SK-N-MC (cell line): ENCODE measurements around the gene TTC38.

ENCODE experiments used
- DNase-seq: peaks from one replicate; pipeline ENCODE4 v3.0.0-alpha.2; 2011; ENCODE audit warnings: low read depth, low spot score
- H3K27ac ChIP-seq: fragments of 200-600 bp; sonication (generic); 2 replicates; pipeline ENCODE4 v1.5.1; 2016; ENCODE audit warnings: mixed run types
- H3K36me3 ChIP-seq: fragments of 200-600 bp; sonication (generic); 2 replicates; pipeline ENCODE4 v1.6.1; 2017; ENCODE audit warnings: antibody characterized with exemption, low read length, mixed read lengths; ENCODE audit not compliant: insufficient read depth
- H3K4me3 ChIP-seq: fragments of 200-600 bp; sonication (generic); 2 replicates; pipeline ENCODE4 v1.5.1; 2016
- H3K9ac ChIP-seq: fragments of 200-600 bp; sonication (generic); 2 replicates; pipeline ENCODE4 v1.8.0; 2017; ENCODE audit warnings: mixed run types, mixed read lengths; ENCODE audit not compliant: insufficient read length
- H3K9me3 ChIP-seq: fragments of 200-600 bp; sonication (generic); 2 replicates; pipeline ENCODE4 v1.6.1; 2017; ENCODE audit warnings: low read depth, mild to moderate bottlenecking, antibody characterized with exemption, low read length, moderate library complexity, mixed read lengths
- EZH2 ChIP-seq: fragments of 200-600 bp; sonication (generic); IDR thresholded peaks from one replicate; pipeline ENCODE4 v1.6.1; 2017; ENCODE audit warnings: antibody characterized with exemption
- FOXP2 ChIP-seq: optimal IDR thresholded peaks from 2 replicates; pipeline ENCODE3; 2011; ENCODE audit warnings: mild to moderate bottlenecking, moderate library complexity; ENCODE audit not compliant: insufficient read depth; ENCODE audit errors: extremely low read length, control extremely low read depth
- POLR2AphosphoS5 ChIP-seq: IDR thresholded peaks from 2 replicates; pipeline ENCODE4 v1.6.1; 2012; ENCODE audit warnings: mild to moderate bottlenecking, low read depth, low read length, borderline replicate concordance

The TTC38 gene

DNA sequence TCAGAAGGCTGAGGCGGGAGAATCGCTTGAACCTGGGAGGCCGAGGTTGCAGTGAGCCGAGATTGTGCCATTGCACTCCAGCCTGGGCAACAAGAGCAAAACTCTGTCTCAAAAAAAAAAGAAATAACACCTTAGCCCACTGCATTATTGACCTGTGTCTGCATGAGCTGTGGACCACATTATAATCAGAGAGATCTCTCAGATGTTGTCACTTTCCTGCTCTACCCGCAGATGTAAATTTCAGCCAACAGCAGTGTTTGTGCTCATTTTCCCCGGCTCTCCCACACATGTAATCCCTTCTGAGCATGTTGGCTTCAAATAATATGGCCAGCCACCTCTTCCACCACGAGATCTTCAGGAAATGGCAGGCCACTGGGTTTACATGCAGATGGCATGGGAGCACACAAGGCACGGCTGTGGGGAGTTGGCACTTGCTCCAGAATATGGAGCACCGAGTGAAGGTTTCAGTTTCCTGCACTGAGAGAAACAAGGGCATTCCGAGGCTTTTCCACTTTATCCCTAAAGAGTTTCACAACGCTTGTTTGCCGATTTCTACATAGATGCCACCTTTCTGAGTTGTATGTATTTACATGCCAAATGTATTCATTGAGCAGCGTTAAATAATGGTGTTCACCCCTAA, 37.4 kb upstream of the TTC38 start:
- Histone ChIP-seq H3K9ac (no peak overlapping the region), H3K27ac (no peak overlapping the region), H3K4me3 (no peak overlapping the region), H3K9me3 (no peaks in the 10 kb centered on the region), H3K36me3 (no peaks in the 10 kb centered on the region)
- DNase-seq = no peak
- TF ChIP-seq EZH2 (no peak), FOXP2 (no peak), POLR2AphosphoS5 (no peak)

DNA sequence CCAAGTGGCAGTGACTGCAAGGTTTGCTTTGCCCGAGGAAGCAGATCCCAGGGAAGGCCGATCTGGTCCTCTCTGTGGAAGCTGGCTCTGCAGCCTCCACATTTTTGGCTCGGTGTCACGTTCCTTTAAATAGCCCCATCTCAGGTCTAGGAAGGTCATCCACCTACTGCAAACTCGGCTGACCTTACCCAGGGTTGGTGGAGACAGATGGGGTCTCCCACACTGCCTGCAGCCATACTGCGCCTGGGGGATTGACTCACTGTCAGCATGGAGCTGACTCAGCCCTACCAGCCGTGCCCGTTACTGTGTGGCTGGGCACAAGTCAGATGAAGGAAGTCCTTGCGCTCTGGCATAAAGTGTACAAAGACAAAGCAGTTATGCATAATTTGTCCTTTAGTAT, 34.6 kb upstream of the TTC38 start:
- Histone ChIP-seq H3K27ac (no peak overlapping the region), H3K4me3 (no peak overlapping the region), H3K9ac (peak overlapping the region; percentile 32), H3K9me3 (no peaks in the 10 kb centered on the region), H3K36me3 (no peaks in the 10 kb centered on the region)
- DNase-seq = no peak
- no peak for TF ChIP-seq FOXP2
- no peak for TF ChIP-seq EZH2
- no peak for TF ChIP-seq POLR2AphosphoS5

DNA sequence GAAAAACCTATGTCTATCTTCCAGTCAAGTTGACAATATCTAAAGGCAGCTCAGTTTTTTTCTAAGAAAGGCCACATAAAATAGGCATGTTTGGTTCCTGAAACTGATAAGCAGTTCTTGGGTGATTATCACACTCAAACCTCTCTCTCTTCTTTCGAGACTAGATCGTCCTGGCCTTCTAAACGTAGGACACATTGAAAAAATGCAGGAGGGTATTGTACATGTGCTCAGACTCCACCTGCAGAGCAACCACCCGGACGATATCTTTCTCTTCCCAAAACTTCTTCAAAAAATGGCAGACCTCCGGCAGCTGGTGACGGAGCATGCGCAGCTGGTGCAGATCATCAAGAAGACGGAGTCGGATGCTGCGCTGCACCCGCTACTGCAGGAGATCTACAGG, 32.8 kb upstream of the TTC38 start:
- TF ChIP-seq FOXP2 = no peak
- no peak for DNase-seq
- no peak overlapping the region for H3K27ac ChIP-seq
- H3K4me3 ChIP-seq = no peak overlapping the region
- H3K9me3 ChIP-seq = no peaks in the 10 kb centered on the region
- H3K9ac ChIP-seq = no peak overlapping the region
- H3K36me3 ChIP-seq = no peaks in the 10 kb centered on the region

DNA sequence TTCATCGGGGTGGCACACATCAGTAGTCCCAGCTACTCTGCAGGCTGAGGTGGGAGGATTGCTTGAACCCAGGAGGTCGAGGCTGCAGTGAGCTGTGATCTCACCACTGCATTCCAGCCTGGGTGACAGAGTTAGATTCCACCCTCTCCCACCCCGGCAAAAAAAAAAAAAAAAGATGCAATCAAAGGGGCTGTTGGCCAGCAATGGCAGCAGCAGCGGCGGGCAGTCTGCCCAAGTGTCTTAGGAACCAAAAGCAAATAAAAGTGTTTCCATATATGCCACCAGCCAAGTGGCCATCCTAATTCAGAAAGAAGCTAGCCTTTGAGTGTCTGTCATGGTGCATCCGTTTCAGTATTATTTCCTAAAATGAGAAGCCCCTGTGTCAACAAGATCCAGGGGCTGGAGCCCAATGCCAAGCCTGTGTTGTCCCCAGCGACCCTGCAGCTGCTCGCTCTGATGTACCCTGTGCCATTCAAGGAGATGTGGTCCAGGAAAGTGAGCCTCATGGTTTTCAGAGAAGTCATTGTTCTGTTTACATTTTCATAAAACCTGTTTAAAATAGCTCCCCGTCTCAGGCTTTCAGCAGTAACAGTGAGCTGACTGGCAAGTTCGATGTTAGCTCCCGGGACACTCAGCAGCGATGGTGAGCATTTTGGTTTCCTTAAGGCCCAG, 30.2 kb upstream of the TTC38 start:
- H3K36me3 ChIP-seq = no peaks in the 10 kb centered on the region
- H3K9me3 ChIP-seq = no peaks in the 10 kb centered on the region
- H3K4me3 ChIP-seq = no peak overlapping the region
- H3K9ac ChIP-seq = no peak overlapping the region
- H3K27ac ChIP-seq = no peak overlapping the region
- TF ChIP-seq EZH2 = no peak
- no peak for DNase-seq

DNA sequence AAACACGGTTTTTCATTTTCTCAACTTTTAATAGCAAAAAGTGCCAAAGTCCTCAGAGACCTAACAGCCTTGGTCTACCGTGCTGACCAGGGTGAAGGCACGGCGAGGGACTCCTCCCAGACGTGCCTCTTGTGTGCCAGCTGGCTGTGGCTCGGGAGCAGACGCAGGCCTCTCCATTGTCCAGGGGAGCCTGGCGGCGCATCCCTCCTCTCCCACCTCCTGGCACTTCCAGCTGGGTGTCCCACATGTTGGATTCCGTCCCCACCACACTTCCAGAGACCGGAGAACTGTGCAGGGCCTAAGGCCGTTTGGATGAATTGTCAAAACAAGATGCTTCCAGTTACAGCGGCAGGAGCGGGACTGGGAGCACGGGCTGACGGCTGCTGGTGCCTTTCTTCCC, 29.3 kb upstream of the TTC38 start:
- H3K9me3 ChIP-seq = no peaks in the 10 kb centered on the region
- H3K27ac ChIP-seq = no peak overlapping the region
- H3K4me3 ChIP-seq = no peak overlapping the region
- no peaks in the 10 kb centered on the region for H3K36me3 ChIP-seq
- H3K9ac ChIP-seq = no peak overlapping the region
- TF ChIP-seq POLR2AphosphoS5 = no peak
- TF ChIP-seq EZH2 = no peak
- no peak for TF ChIP-seq FOXP2
- no peak for DNase-seq

DNA sequence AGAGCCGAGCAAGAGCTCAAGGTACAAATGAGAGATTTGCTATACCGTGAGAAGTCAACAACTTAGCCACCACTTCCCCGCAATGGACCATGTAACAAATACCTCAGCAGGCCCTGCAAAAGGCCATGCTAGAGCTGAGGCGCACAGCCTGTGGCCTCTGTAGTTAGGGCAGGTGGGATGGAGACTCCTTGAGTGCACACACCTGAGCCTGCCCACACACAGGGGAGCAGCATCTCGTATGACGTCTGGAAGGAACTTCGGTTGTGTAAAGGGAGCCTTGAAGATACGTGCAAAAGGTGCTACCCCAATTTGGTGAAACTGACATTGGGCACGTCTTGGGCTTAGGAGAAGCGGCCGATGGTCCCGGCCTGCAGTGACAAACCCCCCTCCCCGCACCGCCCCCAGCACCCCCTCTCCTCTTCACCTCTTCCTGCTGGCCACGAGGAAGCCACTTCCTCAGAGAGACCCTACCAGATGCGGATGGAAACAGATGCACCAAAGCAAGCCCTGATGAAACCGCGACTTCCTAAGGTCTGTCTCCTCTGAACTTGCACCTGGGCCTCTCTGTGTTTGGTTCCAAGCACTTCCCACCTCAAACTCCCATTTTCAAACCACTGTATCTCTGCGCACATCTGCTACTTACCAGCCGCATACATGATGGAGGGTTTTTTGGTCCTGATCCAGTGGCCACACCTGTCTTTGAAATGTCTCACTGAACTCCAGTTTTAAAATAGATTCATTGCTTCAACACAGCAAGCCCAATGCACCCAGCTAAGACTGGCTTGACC, 28.4 kb upstream of the TTC38 start:
- H3K9ac ChIP-seq = no peak overlapping the region
- H3K4me3 ChIP-seq = no peak overlapping the region
- no peaks in the 10 kb centered on the region; the same call in 1 of the 2 replicates for H3K36me3 ChIP-seq
- no peak for DNase-seq
- no peaks in the 10 kb centered on the region for H3K9me3 ChIP-seq
- TF ChIP-seq EZH2 = no peak
- TF ChIP-seq FOXP2 = no peak
- TF ChIP-seq POLR2AphosphoS5 = no peak
- no peak overlapping the region for H3K27ac ChIP-seq

DNA sequence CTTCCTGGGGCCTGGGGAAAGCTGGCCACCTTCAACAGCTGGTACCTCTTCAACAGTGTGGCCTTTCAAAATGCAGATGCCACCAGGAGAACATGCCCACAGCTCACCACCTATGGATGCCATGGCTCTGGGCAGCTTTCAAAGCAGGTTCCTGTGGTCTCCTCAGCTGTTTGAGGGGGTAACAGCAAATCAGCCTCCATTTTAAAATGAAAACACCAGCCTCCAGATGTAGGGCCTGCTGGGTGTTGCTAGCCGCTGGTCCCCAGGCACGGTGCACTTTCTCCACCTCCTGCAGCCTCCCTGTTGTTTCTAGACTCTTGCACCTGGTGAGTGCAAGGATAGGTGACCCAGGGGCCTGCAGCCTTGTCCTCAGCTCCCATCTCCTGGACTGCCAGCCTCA, 27.7 kb upstream of the TTC38 start:
- H3K27ac ChIP-seq = no peak overlapping the region
- DNase-seq = no peak
- no peaks in the 10 kb centered on the region for H3K9me3 ChIP-seq
- no peaks in the 10 kb centered on the region; the same call in 1 of the 2 replicates for H3K36me3 ChIP-seq
- H3K4me3 ChIP-seq = no peak overlapping the region
- TF ChIP-seq EZH2 = no peak
- no peak for TF ChIP-seq FOXP2
- no peak for TF ChIP-seq POLR2AphosphoS5
- no peak overlapping the region for H3K9ac ChIP-seq

DNA sequence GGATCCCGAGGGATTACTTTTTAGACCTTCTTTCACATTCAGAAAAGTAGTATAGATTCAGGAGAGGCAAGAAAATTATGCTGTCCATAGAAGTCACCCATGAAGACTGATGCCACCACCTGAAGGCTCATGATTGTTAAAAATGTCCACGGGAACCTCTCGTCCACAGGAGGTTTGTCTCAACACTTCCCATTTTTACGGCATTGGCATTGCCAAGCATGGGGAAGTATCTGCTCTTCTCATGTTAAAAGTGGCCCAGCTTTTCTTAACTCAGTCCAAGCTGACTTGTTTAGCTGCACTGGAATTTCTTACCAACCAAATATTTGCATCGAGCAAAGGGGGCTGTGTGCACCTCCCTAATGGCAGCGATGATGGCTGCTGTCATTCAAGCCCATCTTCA, 27.3 kb upstream of the TTC38 start:
- Histone ChIP-seq H3K27ac (no peak overlapping the region), H3K4me3 (no peak overlapping the region), H3K36me3 (no peaks in the 10 kb centered on the region; the same call in 1 of the 2 replicates), H3K9ac (no peak overlapping the region), H3K9me3 (no peaks in the 10 kb centered on the region)
- DNase-seq = no peak
- TF ChIP-seq POLR2AphosphoS5 (no peak), EZH2 (no peak), FOXP2 (no peak)
